GM12874 (cell line): ENCODE measurements around the gene SLC22A31.

Source experiments
- CTCF ChIP-seq: IDR thresholded peaks from 2 replicates; pipeline ENCODE4 v1.5.1; 2011; ENCODE audit warnings: low read depth, mild to moderate bottlenecking, control low read depth, low read length, moderate library complexity; ENCODE audit not compliant: insufficient read depth

Gene SLC22A31

DNA sequence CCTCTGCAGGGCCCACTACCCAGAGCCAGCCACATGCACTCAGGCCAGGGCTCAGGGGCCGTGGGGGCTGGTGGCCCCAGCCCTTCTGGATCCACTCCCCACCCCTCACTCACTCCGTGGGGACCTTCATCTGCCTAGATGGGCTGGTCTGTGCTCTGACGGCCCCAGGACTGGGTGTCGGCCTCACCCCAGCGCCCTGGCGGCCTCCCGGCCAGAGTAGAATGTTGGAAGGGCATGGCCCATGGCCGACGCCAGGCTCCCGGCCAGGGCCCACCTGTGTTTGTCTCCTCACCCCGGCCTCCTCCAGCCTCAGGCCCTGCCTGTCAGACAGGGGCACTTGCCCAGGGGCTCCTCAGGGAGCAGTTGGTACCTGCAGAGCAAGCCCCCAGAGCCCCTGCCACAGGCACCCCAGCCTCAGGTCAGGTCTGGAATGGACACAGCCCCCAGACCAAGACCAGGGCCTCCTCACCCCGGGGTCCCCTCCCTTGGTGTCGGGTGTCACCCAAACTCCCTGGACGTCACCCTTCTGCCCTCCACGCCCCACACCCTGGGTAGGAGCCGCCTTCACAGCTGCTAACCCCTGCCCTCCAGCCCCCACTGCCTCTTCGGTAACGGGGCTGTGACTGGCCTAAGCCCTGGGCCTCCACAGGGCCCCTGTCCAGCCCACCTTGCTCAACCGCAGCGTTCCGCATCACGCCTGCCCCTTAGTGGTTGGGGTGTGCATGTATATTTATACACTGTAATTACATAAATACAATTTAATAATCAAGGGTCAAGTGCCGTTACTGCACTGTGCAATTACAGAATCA is 31.8 kb downstream of the SLC22A31 start:
- 0 out of 2 replicates have a peak, but pooled peaks have one; percentile 2 for TF ChIP-seq CTCF

GRCh38 chr16:89167425-89167941 is 32.9 kb downstream of the SLC22A31 start:
- TF ChIP-seq CTCF, result peak; percentile 93

DNA sequence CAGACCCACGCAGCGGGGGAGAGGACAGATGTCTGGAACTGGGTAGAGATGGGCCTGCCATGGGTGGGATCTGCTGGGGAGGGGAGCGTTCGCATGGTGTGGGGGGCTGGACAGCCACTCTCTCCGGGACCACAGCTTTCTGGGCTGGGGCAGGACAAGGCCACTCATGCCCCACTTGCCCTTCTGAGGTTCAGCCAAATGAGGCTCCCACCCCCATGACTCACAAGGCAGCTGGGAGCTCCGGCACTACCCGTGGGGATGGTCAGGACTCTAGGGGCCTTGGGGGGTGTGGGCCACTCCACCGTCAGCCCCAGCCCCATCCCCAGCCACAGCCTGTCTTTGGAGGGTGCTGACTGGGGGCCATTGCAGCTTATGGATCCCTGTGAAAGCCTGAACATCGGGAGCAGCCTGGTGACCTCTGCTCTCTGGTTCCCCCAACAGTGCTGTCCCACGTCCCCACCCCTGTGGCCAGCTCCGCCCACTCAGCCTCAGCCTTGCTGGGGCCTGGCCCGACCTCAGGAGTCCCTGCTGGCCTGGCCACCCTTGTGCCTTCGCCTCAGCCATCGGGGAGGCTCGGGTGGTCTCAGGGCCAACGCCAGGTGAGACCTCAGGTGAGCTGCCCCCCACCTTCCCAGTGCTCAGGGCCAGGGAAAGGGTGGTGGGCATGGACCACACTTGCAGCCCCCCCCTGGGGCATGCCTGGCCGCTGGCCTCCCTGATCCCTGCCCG is 33.5 kb downstream of the SLC22A31 start:
- TF ChIP-seq CTCF, result no peak

- TF ChIP-seq CTCF, result no peak
These were observed 35.3 kb downstream of the SLC22A31 start for GRCh38 chr16:89164847-89165680.

DNA sequence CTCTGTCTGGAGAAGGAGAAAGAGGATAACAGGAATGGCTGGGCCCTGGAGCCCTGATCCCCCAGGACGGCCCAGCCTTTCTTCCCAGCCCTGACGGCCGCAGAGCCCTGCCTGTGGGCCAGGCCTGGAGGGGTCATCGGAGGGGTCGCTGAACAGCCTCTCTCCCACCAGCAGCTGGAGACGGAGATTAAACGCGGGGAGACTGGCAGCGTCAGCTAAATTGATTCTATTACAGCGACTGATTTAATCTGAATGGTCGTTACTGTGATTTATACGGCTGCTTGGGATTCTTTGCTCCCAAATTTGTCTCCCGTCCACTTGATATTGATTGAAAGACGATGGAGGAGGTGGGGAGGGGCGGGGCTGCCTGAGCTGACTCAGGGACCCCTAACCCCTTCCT is 35.9 kb downstream of the SLC22A31 start:
- no peak for TF ChIP-seq CTCF

- TF ChIP-seq CTCF, result no peak
These were observed 37.0 kb downstream of the SLC22A31 start for GRCh38 chr16:89163297-89163696.
